HS-27A (cell line): ENCODE measurements around the gene PRR16.

Experiments used
- DNase-seq: peaks from one replicate; pipeline ENCODE4 v3.0.0-alpha.2; 2012; ENCODE audit warnings: low read depth, missing footprints

Gene PRR16

DNA sequence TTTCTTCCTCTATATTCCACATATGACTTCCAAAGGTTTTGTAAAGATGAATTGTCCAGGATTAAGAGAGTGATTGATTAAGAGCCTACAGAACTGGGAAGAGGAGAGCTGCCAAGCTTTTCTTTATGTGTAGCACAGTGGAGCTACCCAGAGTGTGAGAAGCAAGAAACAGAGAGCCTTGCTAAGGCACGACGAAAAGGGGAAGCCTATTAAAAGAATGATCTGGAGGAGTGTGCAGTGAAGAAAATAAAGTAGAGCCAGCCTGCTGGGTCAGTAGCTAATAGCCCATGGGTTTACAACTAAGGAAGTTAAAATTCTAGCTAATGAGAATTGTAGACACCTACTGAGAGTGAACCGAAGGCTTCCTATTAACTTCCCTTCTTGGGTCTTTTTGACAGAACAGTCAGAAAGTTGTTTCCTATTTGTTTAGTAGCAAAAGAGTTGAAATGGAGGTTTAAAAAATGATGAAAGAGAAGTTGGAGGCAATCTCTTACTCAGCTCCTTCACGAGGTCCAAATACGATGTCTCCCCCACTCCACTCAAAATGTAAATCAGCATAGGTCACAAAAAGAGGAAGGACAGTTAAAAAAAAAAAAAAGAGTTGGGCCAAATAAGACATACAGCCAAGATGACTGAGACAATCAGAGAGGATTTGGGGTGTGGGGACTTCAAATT, 957 bp upstream of the PRR16 start:
- DNase-seq, result no peak

- DNase-seq, result no peak
These were observed 731 bp downstream of the PRR16 start for GRCh38 chr5:120464627-120465435.

GRCh38 chr5:120465436-120465961, 1.4 kb downstream of the PRR16 start:
- DNase-seq, result no peak

DNA sequence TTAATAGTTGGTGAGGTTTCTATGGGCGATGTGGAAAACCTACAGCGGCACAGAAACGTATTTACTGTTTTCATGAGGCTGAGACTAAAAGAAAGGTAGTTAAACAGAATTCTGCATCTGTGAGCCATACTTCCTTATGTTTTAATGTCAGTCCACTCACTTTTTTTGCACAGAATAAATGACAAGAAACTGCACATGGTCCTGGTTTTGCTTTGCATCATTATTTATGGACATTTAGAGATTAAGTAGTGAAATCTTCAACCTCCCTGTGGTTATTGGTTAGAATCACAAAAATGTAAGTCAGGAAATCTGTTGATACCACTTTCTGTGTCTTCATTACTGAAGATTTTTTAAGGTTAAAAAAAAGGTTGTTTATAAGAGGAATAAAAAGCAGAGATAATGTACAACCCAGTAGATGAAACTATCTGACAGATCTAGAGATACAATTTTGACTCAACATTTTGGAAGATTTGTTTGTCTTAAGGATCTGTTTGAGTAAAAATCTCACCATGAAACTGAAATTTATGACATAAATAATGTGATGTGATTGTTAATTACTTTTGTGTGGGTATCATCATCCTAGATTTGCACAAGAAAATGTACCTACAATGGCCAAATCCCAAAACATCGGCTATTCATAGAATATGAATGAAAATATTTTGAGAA, 2.4 kb downstream of the PRR16 start:
- no peak for DNase-seq

DNA sequence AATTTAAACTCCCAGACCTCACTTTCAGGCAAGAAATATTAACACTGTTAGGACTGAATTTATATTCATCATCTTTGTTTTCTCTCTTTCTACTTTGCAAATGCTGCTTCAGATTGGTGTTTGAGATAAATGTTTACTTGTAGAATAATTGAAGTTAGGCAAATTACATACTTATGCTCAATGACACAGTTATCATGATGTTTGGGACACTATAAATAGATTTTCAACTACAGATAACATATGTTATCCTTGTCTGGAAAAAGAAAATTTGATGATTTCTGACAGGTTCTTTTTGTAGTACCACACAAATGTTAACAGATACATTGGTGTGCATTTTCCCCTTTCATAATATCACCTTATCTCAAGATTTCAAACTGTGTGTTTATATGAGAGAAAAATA, 7.9 kb downstream of the PRR16 start:
- DNase-seq, result no peak

DNA sequence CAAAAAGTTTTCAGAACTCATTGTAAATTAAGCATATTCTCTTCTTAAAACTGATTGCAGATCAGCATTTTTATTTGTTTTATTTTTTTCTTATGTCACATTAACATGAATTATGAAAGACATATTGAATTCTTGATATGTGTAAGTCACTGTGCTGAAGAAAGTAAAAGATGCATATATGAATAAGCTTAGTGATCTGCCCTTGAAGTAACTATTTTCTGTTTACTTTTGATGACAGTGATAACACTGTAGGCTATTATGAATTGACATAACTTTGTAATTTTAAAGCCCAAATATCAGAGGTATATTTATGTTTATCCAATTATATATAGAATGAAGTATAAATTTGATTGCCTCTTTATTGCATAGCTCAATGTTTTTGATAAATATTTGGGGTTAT, 8.8 kb downstream of the PRR16 start:
- no peak for DNase-seq

DNA sequence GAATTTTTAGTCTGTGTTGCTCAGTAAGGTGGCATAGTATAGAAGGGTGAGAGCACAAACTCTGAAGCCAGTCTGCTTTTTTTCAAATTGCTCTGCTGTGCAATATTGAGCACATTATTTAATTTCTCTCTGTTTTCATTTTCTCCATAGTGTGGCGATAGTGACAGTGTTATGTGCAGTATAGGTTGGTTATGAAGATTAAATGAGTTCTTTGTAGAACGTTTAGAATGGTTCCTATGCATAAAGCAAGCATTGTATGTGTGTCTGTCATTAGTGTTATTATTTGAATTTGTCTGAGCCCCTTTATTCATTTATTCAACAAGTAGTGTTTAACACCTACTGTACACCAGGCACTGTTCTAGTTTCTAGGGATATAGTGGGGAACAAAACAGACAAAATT, 9.2 kb downstream of the PRR16 start:
- DNase-seq, result no peak

DNA sequence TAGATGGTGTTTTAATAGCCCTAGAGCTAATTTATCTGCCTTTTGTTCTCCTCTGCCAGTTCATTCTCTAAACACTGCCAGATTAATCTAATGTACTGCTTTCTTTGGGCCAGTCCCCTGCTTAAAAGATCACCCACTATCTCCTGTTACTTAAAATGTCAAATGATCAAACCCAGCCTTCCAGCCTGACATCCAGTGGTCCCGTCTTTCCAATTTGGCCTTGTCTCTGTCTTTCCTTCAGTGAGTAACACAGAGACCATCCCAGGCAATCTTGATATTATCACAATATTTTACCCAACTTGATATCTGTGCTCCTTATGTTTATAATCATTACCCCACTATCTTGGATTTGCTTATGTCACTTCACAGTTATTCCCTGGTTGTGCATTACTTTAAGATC, 12.0 kb downstream of the PRR16 start:
- DNase-seq, result no peak

DNA sequence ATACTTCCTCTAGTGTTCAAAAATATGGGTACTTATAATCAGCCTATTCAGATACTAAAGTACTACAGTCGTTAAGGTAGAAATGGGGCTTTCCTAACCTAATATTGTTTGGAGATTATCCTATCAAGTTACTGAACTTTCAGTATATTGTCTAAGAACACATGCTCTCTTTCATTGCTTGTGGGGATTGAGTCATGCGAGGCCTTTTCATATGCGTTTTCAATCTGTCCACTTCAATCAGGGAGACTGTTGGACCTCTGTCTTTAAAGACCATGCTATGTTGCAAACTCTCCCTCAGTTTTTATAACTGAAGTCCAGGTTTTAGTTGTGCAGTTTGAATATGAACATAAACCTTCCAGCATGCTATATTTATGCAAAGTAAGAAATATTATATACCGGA, 15.0 kb downstream of the PRR16 start:
- no peak for DNase-seq

GRCh38 chr5:120499876-120500563, 35.9 kb downstream of the PRR16 start:
- no peak for DNase-seq

DNA sequence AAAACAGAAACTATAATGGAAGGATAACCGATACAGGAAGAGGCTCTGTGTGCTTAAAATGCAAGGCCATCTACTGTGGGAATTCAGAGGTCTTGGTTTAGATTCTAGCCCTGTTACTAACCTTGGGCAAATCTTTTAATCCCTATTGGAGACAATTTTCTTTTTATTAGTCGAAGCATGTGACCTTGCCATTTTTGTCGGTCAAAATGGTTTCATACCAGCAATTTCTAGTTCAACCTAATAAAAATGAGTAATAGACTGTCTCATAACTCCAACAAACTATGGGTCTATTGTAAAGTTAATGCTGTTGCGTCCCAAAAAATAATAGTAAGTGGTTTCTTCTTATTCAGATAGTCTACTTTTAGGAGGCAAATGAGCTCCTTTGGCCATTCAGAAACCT, 38.4 kb downstream of the PRR16 start:
- DNase-seq, result no peak

DNA sequence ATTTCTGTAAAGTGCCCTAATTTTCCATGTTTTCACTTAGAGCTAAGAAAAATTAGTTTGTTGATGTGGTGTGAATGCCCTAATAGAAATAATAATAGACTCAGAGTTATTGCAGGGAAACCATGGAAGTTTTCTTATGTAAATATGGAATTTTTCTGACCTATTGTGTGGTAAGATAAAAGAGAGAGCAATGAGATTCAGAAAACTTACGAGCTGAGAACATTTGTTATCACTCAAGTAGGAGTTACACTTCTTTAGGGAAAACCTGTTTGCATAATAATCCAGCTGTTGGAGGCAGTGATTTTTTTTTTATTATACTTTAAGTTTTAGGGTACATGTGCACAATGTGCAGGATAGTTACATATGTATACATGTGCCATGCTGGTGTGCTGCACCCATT, 39.2 kb downstream of the PRR16 start:
- no peak for DNase-seq

DNA sequence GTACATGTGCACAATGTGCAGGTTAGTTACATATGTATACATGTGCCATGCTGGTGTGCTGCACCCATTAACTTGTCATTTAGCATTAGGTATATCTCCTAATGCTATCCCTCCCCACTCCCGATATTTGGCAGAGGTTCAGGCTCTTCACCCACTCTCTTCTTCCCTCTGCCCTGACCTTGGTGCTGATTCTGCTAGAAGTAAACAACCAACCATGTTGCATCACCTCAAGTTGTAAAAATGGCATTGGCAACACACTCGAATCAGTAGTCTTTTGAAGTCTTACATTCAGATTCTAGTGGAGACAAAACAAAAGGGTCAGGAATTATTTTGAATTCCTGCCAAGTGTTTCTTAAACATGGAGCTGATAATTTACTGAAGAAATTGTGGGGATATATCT, 40.0 kb downstream of the PRR16 start:
- DNase-seq, result no peak

DNA sequence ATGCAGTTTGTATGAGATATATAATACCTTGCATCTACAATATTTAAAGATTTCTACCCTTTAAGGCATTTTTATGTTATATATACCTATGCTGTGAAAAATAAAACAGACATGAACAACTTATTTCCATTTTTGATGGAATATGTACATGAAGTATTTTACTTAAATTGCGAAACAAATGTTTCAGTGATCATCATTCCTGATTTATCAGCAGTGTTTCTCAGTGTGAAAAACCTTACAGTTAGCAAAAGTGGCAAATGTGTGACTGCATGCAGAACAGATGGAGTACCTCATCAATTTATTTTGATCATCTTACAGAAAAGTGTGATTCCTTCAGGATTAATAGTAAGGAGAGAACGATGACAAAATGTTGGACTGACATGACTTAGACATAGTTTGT, 43.1 kb downstream of the PRR16 start:
- no peak for DNase-seq

DNA sequence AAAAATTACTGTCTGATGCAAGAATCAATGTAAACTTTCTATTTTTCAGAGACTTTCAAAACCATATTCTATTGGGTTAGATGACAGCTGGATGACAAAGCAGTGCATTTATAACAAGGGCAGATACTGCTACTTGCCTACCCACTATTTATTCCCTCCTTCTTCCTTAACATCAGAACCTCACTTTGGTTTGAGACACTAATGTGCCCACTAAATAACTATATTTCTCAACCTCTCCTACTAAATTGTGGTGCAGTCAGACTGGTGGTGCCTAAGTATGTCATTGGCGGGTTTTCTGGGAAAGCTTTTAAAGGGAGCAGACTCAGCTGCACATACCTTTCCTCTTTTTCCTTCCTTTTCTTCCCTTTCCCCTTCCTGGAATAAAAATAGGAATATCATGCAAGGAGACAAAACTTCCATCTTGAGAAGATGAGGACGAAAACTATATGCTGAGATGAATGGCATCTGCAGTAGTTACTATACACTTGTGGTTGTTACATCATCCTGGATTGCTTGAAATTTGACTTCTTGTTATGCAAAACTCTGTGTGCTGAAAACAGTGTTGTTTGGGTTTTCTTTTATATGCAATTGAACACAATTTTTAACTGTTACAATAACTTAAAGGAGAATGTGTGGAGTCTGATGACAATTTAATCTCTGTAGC, 43.8 kb downstream of the PRR16 start:
- DNase-seq, result no peak

- no peak for DNase-seq
These were observed 45.0 kb downstream of the PRR16 start for GRCh38 chr5:120509053-120509452.

GRCh38 chr5:120510098-120510637, 46.1 kb downstream of the PRR16 start:
- DNase-seq, result no peak

- DNase-seq, result no peak
These were observed 47.0 kb downstream of the PRR16 start for GRCh38 chr5:120510994-120511686.

- no peak for DNase-seq
These were observed 48.0 kb downstream of the PRR16 start for GRCh38 chr5:120512068-120512467.

DNA sequence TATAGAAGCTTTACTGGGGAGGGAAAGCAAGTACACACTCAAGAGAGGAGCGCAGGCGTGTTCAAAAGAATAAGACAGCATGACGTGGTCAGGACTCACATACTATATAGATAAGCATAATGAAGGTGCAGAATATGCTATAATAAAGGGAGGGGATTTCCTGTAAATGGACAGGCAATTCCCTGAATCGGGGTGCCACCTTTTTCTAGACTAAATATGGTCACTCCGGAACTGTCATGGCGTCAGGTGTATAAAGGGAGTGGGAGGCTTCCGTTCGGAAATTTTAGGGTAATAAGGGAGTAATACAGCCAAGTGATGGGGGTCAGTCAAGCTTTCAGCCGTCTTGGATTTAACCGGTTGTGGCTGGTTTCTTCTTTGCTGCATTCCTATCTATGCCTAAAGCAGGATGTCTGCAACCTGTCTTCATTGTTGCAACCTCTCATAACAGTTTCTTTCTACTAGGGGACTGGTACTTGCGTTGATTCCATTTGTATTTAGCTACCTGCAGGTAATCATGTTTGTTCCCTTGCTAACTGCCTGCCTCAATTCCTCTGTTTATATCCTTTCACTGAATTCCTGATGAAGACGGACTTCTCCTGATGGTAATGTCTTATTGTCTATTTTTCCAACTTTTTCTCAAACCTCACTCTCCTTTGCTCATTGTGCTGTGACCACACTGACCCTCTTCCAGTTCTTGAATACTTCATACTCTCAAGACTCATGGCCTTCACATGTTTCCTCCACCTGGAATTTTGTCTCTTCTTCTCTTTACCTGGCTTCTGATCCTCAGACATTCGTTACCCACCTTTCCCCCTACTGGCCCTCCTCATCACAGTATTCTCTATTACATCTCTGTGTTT, 48.9 kb downstream of the PRR16 start:
- no peak for DNase-seq
